Erythroblast (primary cell): ENCODE data around the gene LHPP.

Experiments
- GATA1 ChIP-seq: IDR thresholded peaks from 2 replicates; pipeline ENCODE4 v1.6.1; 2011; ENCODE audit warnings: low read depth, mild to moderate bottlenecking, control low read depth, low read length, moderate library complexity
- POLR2A ChIP-seq: IDR thresholded peaks from 2 replicates; pipeline ENCODE4 v1.6.1; 2011; ENCODE audit warnings: mild to moderate bottlenecking, low read length

DNA sequence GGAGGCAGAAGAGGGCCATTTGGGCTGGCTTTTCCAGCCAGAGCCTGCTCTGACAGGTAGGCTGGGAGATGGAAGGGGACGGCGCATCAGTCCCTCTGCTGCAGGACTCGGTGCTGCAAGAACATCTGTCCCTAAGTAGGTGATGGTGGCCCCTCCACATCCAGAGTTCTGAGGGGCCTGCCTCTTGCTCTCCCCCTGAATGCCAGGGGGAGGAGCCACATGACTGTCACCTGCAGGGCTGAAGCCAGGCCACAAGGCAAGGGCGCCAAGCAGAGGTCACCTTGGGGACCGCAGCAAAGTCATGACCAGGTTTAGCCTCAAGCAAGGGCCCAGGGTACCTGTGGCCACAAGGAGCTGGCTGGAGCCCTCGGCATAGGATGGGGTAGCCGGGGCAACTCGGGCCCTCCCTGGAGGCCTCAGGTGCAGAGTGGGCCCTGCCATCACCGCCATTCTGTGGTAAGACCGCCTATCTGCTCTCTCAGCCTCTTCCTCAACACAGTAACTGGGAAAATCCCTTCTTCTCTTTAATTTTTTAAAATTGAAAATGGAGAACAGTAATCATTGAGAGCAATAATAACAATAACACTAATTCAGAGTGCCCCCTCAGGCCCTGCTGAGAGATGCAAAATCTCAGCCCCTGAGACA is 183.3 kb downstream of the LHPP start:
- TF ChIP-seq POLR2A (no peak), GATA1 (no peak)
